Fibroblast of the aortic adventitia (primary cell): ENCODE results near the gene SHMT1. TPM values are rescaled to one million over a fixed set of nuclear protein-coding genes. Genes with fewer than 3 reads are reported as not detected.
"Not testable (repeated sequence)": the region's sequence is repeated elsewhere in the genome, so short reads cannot be mapped to it uniquely, and the experiment has no call there.

Source experiments
- DNase-seq: peaks from one replicate; pipeline ENCODE4 v3.0.0-alpha.2; 2010; ENCODE audit warnings: low read depth
- H3K4me3 ChIP-seq: 2 replicates; pipeline ENCODE4 v1.5.1; 2011; ENCODE audit warnings: low read depth, mild to moderate bottlenecking, control low read depth, low read length, moderate library complexity
- CTCF ChIP-seq: IDR thresholded peaks from 2 replicates; pipeline ENCODE4 v1.5.1; 2011; ENCODE audit warnings: mild to moderate bottlenecking, low read length, control low read depth, inconsistent platforms; ENCODE audit not compliant: insufficient read depth
- total RNA-seq: library from RNA; depleted of rRNA; stranded (reverse); fragments of >200 nt; gene quantifications from 2 replicates; pipeline ENCODE4 v1.2.3, GENCODE V29; 2012; ENCODE audit warnings: low replicate concordance

Gene SHMT1
- total RNA-seq, 1 donor, result 20.3 TPM

GRCh38 chr17:18377437-18378204 lies 14.3 kb upstream of the SHMT1 start, which contains the start of gene EVPLL:
TSS of gene EVPLL (plus strand) at chr17:18377778. CDS start at chr17:18380938, 3,160 bp downstream.
- TF ChIP-seq CTCF, result no peak
- H3K4me3 ChIP-seq, result no peak within 1 kb of the TSS
- no peak for DNase-seq

- H3K4me3 ChIP-seq, result no peak overlapping the region
- no peak for TF ChIP-seq CTCF
- DNase-seq, result no peak
These were observed 10.9 kb upstream of the SHMT1 start for GRCh38 chr17:18374216-18374615.

- DNase-seq, H3K4me3 ChIP-seq: not testable (repeated sequence)
These were observed 9.8 kb upstream of the SHMT1 start for GRCh38 chr17:18373181-18373580.

- no peak overlapping the region for H3K4me3 ChIP-seq
- DNase-seq, result no peak
- no peak for TF ChIP-seq CTCF
These were observed 8.1 kb upstream of the SHMT1 start for GRCh38 chr17:18371455-18371854.

- H3K4me3 ChIP-seq, result no peak overlapping the region
- DNase-seq, result no peak
- no peak for TF ChIP-seq CTCF
These were observed 7.4 kb upstream of the SHMT1 start for GRCh38 chr17:18370761-18371160.

- no peak for DNase-seq
- H3K4me3 ChIP-seq, result no peak overlapping the region
- TF ChIP-seq CTCF, result no peak
These were observed 5.6 kb upstream of the SHMT1 start for GRCh38 chr17:18368946-18369345.

GRCh38 chr17:18364166-18364565 lies 816 bp upstream of the SHMT1 start:
- H3K4me3 ChIP-seq, result no peak overlapping the region
- TF ChIP-seq CTCF, result no peak
- DNase-seq, result no peak
